ENCODE data around the gene CCDC68. TPM values are rescaled to one million over a fixed set of nuclear protein-coding genes. Genes with fewer than 3 reads are reported as not detected.

Gene CCDC68
- total and polyA plus RNA-seq, 2 of the 4 experiments (the other 2 are of a cell fraction): 0.46 to 0.54 TPM

DNA sequence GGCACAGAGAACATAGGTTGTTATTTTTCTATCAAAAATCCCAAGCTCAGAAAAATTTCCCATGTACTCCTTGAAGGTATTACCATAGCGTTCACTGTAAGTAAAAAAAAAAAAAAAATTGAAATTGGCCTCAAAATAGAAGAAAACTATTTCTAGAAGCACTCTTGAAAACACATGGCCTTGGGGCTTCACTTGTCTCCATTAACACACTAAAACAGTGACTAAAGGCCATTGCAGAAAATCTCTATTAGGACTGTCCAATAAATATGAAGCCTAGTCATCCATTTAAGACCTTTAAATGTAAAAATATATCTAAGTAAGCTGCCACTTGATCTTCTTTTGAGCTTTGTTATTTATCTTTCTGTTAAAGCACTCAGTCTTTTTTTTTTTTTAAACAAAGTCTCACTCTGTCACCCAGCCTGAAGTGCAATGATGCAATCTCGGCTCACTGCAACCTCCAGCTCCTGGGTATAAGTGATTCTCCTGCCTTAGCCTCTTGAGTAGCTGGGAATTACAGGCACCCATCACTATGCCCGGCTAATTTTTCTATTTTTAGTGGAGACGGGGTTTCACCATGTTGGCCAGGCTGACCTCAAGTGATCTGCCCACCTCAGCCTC, 35.8 kb downstream of the CCDC68 start:
- Histone ChIP-seq H4K5ac (ENCODE audit: low read depth, low read length) (no peak overlapping the region), H3K27me3 (ENCODE audit: control insufficient read depth, insufficient read depth, low read length) (no peaks in the 10 kb centered on the region), H3K23ac (ENCODE audit: low read depth, low read length) (no peak overlapping the region), H3K4me1 (ENCODE audit: control insufficient read depth, insufficient read depth, low read length) (peaks cover 2% of the 10 kb centered on the region; the same call in 1 of the 2 replicates), H3K4ac (ENCODE audit: low read depth, low read length) (no peak overlapping the region), H2AK9ac (replicated peaks; ENCODE audit: low read depth, low read length, poor library complexity) (no peak overlapping the region), H4K91ac (ENCODE audit: insufficient read depth, low read depth, low read length) (no peak overlapping the region), H2AFZ (replicated peaks; ENCODE audit: low read length, poor library complexity) (no peak overlapping the region), H2AK5ac (ENCODE audit: low read depth, low read length) (no peak overlapping the region), H2BK20ac (ENCODE audit: low read depth, low read length) (no peak overlapping the region), H3K9ac (ENCODE audit: low read depth, low read length) (no peak overlapping the region), H4K8ac (ENCODE audit: low read depth in 2 of 2, low read length in 2 of 2) (no peak overlapping the region), H2BK120ac (ENCODE audit: low read depth, low read length) (no peak overlapping the region), H3K56ac (ENCODE audit: extremely low read depth, insufficient read depth, low read length) (no peak overlapping the region), H3K18ac (ENCODE audit: low read depth, low read length) (no peak overlapping the region), H2BK15ac (ENCODE audit: low read depth, low read length) (no peak overlapping the region), H3K9me3 (ENCODE audit: control insufficient read depth, insufficient read depth, low read length) (peaks cover 5% of the 10 kb centered on the region), H2BK5ac (ENCODE audit: low read depth, low read length, poor library complexity, severe bottlenecking) (no peak overlapping the region), H3K9me1 (ENCODE audit: insufficient read depth, low read length) (no peaks in the 10 kb centered on the region; the same call in 1 of the 2 replicates), H3K27ac (ENCODE audit: insufficient read depth, low read length) (no peak overlapping the region), H3K36me3 (ENCODE audit: control insufficient read depth, insufficient read depth, low read length) (peaks cover 5% of the 10 kb centered on the region), H3K4me2 (ENCODE audit: low read depth, low read length) (no peak overlapping the region), H3K79me1 (ENCODE audit: low read depth in 1 of 2, low read length in 2 of 2) (no peaks in the 10 kb centered on the region), H3K4me3 (ENCODE audit: insufficient read depth, low read depth, low read length) (no peak overlapping the region), H3K14ac (replicated peaks; ENCODE audit: low read depth, low read length) (no peak overlapping the region), H4K20me1 (ENCODE audit: insufficient read depth, low read length) (no peaks in the 10 kb centered on the region)
- POLR2A ChIA-PET (ENCODE audit: unreplicated experiment): no interaction called here
- DNase-seq (no peak), ATAC-seq (ENCODE audit: low read depth) (no peak)
- no CpG with 5 or more reads among the region's 4 CpGs for WGBS, 2 experiments (ENCODE audit: extremely low coverage in 2 of 2, insufficient read length in 1 of 2)
- TF ChIP-seq RCOR1 (IDR thresholded peaks at IDR 0.05; ENCODE audit: insufficient replicate concordance, low read length) (no peak), POLR2A (IDR thresholded peaks at IDR 0.05; ENCODE audit: low read depth, low read length) (no peak)
- TF ChIP-seq, protein P1, sequence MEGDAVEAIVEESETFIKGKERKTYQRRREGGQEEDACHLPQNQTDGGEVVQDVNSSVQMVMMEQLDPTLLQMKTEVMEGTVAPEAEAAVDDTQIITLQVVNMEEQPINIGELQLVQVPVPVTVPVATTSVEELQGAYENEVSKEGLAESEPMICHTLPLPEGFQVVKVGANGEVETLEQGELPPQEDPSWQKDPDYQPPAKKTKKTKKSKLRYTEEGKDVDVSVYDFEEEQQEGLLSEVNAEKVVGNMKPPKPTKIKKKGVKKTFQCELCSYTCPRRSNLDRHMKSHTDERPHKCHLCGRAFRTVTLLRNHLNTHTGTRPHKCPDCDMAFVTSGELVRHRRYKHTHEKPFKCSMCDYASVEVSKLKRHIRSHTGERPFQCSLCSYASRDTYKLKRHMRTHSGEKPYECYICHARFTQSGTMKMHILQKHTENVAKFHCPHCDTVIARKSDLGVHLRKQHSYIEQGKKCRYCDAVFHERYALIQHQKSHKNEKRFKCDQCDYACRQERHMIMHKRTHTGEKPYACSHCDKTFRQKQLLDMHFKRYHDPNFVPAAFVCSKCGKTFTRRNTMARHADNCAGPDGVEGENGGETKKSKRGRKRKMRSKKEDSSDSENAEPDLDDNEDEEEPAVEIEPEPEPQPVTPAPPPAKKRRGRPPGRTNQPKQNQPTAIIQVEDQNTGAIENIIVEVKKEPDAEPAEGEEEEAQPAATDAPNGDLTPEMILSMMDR (conservative IDR thresholded peaks at IDR 0.05; ENCODE audit: low read depth, low read length): no peak
- intact Hi-C loops (cut with micrococcal nuclease): no loop called here
- dilution Hi-C loops (cut with HindIII; ENCODE audit: low sequenced_read_pairs, unreplicated experiment): no loop called here
- CTCF ChIA-PET: interaction anchor here (0.6 to 0.7 kb wide), 2 partner anchors 21 to 48 kb away, joined by 3 to 4 read pairs; no protein-coding TSS in a partner anchor
- no TSS peak for BruUV-seq (replicated peaks)
- in situ Hi-C loops (cut with MboI; ENCODE audit: low sequenced_read_pairs): loop anchor here (10.0 kb wide), 1 partner anchor 61 kb away; no protein-coding TSS in a partner anchor

Data from IMR-90 (cell line).